ENCODE results near the gene THSD7A.

The THSD7A gene

GRCh38 chr7:11750191-11750590 lies 81.8 kb downstream of the THSD7A start:
- no peak for DNase-seq (ENCODE audit: low read depth in 3 of 3)

- no peak for DNase-seq (ENCODE audit: low read depth in 3 of 3)
Observed at GRCh38 chr7:11749629-11750028, 82.4 kb downstream of the THSD7A start.

GRCh38 chr7:11748884-11749283 lies 83.1 kb downstream of the THSD7A start:
- DNase-seq (ENCODE audit: low read depth in 3 of 3): no peak

- DNase-seq (ENCODE audit: low read depth in 3 of 3): no peak
Observed at GRCh38 chr7:11747715-11748485, 84.1 kb downstream of the THSD7A start.

- no peak for DNase-seq (ENCODE audit: low read depth in 3 of 3)
Observed at GRCh38 chr7:11746591-11746990, 85.4 kb downstream of the THSD7A start.

- DNase-seq (ENCODE audit: low read depth in 3 of 3): no peak
Observed at GRCh38 chr7:11743548-11743947, 88.5 kb downstream of the THSD7A start.

- no peak for DNase-seq (ENCODE audit: low read depth in 3 of 3)
Observed at GRCh38 chr7:11743016-11743415, 89.0 kb downstream of the THSD7A start.

- no peak for DNase-seq (ENCODE audit: low read depth in 3 of 3)
Observed at GRCh38 chr7:11742496-11742895, 89.5 kb downstream of the THSD7A start.

GRCh38 chr7:11737723-11738122 lies 94.3 kb downstream of the THSD7A start:
- DNase-seq (ENCODE audit: low read depth in 3 of 3): no peak

- DNase-seq (ENCODE audit: low read depth in 3 of 3): no peak
Observed at GRCh38 chr7:11732207-11732606, 99.8 kb downstream of the THSD7A start.

GRCh38 chr7:11730725-11731124 lies 101.3 kb downstream of the THSD7A start:
- no peak for DNase-seq (ENCODE audit: low read depth in 3 of 3)

- no peak for DNase-seq (ENCODE audit: low read depth in 3 of 3)
Observed at GRCh38 chr7:11727864-11728263, 104.1 kb downstream of the THSD7A start.

GRCh38 chr7:11726794-11727155 lies 105.2 kb downstream of the THSD7A start:
- DNase-seq (ENCODE audit: low read depth in 3 of 3): no peak

GRCh38 chr7:11726001-11726793 lies 105.8 kb downstream of the THSD7A start:
- no peak for DNase-seq (ENCODE audit: low read depth in 3 of 3)

GRCh38 chr7:11716185-11716584 lies 115.8 kb downstream of the THSD7A start:
- no peak for DNase-seq (ENCODE audit: low read depth in 3 of 3)

GRCh38 chr7:11714676-11715075 lies 117.3 kb downstream of the THSD7A start:
- no peak for DNase-seq (ENCODE audit: low read depth in 3 of 3)

GRCh38 chr7:11714205-11714604 lies 117.8 kb downstream of the THSD7A start:
- DNase-seq (ENCODE audit: low read depth in 3 of 3): no peak

GRCh38 chr7:11713352-11713751 lies 118.6 kb downstream of the THSD7A start:
- no peak for DNase-seq (ENCODE audit: low read depth in 3 of 3)

GRCh38 chr7:11710377-11710776 lies 121.6 kb downstream of the THSD7A start:
- no peak for DNase-seq (ENCODE audit: low read depth in 3 of 3)

GRCh38 chr7:11709196-11709595 lies 122.8 kb downstream of the THSD7A start:
- no peak for DNase-seq (ENCODE audit: low read depth in 3 of 3)

GRCh38 chr7:11707606-11708193 lies 124.3 kb downstream of the THSD7A start:
- no peak for DNase-seq (ENCODE audit: low read depth in 3 of 3)

GRCh38 chr7:11706666-11707605 lies 125.1 kb downstream of the THSD7A start:
- DNase-seq (ENCODE audit: low read depth in 3 of 3): no peak
